DMS 273 (cell line): ENCODE measurements around the gene UEVLD.

Experiments
- DNase-seq: peaks from one replicate; lab custom pipeline; 2025; ENCODE audit not compliant: unreplicated experiment; lab: John Stamatoyannopoulos, UW

The UEVLD gene

DNA sequence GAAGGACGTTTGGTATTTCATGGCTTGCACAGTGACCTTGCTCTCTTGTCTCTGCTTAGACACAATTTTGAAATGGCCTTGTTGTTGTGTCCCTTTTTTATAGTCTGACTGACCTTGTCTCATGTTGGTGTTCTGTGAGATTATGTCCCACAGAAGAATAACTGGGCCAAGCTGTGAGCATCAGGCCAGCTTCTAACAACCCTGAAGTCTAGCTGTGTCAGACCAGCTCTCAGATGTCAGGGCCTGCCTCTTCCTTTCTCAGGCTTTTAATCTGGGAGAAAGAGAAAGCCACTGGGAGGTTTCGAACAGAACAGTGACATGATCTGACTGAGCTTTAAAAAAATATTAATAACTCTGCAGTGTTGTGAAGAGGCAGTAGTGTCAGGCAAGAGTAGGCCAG is 2.0 kb upstream of the UEVLD start:
- no peak for DNase-seq

DNA sequence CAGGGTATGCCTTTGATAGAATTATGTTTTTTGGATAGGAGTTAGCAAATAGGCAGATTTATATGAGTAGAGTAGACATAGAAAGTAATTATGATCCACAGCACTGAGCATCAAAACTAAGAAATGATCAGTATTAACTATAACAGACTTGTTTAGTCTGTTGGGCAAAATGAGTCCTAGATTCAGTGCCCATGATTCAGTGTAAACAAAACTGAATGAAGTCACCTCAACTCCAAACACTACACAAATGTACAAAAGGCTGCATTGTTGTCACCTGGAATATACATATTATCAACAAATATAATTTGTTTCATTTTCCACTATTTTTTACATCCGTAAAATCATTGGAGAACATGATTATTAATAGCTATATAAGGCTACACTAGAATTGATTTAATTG is 6.7 kb downstream of the UEVLD start:
- no peak for DNase-seq

DNA sequence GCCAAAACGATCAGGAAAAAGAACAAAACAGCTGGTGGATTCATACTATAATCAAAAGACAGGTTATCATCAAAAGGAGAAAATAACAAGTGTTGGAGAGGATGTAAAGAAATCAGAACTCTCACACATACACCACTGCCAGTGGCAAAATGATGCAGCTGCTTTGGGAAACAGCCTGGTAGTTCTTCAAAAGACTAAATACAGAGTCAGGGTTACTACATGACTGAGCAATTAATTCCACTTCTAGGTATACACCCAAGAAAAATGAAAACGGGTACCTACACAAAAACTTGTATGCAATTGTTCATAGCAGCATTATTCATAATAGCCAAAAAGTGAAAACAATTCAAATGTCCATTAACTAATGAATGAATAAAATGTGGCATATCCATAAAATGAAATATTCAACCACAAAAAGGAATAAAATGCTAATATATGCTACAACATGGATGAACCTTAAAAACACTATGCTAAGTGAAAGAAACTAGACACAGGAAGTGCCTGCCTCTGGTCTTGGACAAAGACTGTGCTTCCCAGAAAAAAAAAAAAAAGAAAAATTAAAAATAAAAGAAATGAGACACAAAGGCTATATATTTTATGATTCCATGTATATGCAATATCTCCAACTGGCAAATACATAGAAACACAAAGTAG is 8.3 kb downstream of the UEVLD start:
- DNase-seq, result no peak

DNA sequence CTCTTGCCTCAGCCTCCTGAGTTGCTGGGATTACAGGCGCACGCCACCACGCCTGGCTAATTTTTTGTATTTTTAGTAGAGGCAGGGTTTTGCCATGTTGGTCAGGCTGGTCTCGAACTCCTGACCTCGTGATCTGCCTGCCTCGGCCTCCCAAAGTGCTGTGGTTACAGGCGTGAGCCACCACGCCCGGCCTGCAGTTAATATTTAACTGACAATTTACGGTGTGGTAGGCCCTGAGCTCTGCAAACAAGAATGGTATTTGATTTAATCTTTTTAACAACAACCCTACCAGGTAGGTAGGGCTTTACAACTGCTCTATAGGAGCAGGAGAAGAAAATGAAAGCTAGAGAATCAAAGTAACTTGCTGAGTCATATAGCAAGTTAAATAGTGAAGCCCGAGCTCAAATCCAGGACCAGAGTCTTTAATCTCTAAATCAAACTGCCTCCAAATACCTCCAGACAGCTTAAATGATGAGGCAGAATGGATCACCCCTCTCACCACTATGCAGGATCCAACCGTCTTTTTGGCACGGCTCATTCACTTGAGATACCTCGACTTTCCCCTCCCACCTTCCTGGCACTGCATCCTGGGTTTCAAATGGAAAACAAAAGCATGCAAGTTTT is 9.4 kb downstream of the UEVLD start:
- no peak for DNase-seq

DNA sequence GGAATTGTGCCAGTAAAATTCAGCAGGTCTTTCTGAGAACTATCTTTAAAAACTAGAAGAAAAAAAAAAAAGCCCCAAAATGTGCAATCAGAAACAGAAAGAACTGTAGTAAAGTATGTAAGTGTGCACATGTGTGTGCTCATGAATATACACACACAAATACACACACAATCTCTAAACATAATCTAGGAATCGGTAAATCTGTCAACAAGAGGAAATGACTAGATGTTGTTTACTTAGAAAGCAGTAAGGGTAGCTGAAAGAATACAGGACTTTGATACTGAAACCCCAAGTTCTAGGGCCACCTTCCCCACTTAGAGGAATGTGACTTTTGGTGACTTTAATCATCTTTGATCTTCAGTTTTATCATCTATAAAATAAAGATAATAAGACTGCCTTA is 13.2 kb downstream of the UEVLD start:
- DNase-seq, result no peak

DNA sequence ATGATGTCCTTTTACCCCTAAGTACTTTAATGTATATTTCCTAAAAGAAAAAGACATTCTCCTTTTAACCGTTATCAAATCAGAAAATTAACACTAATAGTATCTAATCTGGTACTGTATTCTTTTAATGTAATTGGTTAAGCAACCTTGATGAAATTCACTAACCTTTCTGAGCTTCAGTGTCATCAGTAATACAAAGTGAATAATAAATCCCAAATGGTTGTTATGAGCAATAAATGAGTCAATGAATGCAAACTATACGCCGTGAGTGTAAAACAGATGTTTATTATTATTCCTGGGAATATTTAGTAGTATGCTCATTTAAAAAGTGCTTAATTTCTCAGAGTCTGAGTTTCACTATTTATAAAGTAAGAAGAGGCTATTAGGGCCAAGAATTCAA is 21.5 kb downstream of the UEVLD start:
- DNase-seq, result no peak

DNA sequence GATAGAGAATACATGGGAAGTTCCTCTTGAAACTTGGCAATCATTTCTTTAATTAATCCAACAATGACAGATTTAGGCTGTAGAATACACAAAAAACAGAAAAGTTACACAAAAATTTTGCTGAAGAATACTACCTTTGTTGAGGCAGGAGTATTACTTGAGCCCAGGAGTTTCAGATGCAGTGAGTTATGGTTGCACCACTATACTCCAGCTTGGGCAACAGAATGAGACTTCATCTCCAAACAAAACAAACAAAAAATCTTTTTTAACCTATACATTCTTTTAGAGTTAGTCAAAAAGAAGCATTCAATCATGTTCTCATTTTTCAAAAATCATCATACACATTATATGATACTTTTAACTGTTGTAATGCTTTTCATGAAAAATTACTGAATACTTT is 22.1 kb downstream of the UEVLD start:
- DNase-seq, result no peak

DNA sequence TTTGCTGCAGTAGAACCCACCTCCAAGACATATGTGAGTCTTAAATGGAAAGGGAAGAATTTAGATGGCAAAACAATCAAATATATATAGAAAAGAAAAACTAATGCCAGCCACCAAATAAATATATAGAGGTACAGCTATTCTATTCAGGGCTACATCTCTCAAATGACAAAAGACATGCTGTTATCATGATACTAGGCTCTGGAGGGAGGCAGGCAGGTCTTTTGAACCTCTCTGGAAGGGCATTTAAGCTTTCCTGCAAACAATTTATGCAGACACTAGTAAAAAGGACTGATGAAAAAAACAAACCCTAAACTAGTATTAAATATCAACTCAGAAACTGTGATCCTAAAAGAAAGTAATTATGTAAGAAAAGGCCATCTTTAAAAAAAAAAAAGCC is 24.4 kb downstream of the UEVLD start:
- no peak for DNase-seq

DNA sequence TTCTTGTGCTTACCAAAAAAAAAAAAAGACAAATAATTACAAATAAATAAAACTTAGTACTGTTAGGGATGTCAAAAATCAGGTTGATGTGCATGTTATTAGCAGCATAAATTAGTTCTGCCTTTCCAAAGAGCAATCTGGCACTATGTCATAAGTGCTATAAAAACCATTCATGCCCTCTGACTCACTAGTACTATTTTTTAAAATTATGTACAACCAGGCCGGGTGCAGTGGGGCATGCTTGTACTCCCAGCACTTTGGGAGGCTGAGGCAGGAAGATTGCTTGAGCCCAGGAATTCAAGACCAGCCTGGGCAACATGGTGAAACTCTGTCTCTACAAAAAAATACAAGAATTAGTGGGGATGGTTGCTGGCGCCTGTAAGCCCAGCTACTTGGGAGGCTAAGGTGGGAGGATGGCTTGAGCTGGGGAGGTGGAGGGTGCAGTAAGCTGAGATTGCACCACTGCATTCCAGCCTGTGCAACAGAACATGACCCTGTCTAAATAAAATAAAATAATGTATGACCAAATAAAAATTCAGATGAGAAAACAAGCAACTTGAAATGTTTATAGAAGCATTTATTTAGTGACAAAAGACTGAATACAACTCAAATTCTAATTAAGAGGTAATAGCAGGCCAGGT is 25.3 kb downstream of the UEVLD start:
- no peak for DNase-seq

DNA sequence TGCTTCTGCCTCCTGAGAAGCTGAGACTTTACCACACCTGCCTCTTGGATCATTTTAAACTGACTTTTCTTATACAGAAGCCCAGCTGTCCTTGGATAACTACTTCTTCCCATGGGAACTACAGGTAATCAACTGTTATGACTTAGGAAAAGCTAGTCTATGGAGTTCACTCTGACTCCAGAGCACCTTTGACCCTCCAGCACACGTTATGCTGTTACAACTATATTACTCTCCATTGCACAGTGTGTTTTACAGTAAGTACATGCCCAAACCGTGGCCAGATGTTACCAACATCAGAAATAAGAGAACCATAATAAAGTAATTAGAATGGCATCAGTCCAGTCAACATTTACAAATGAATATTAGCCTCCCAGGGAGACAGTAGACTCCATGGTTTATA is 40.5 kb downstream of the UEVLD start:
- no peak for DNase-seq

DNA sequence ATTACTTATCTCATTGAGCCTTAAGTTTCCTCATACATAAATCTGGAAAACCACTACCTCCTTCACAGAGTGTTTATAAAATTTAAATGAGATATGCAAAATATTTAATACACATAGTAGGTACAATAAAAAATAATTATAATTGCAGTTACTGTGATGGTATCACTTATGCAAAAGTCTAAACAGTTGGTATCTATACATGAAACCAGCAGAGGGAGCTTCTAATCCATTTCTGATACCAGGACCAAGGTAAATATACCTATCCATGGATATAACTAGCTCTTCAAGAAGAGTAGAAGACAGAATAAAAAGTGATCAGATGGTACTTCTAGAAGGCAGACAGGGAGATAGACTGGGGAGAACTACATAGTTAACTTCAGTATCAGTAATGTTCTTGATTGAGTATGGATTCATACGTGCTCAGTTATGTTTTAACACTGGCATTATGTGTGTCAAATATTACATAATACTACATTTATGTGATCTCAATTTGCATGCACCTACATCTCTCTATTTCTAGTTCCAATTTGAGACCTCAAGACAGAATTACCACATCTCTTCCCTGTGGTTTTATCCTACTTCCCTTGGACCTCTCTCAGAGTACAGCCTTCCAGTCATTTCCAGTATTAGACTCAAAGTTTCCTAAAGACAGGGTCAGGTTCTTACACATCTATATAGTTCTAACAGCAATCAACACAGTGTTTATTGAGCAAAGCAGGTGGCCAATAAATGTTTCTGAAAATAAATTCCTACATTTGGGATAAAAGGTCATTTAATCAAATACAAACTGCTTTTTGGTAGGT is 48.1 kb downstream of the UEVLD start:
- DNase-seq, result peak; percentile 37

DNA sequence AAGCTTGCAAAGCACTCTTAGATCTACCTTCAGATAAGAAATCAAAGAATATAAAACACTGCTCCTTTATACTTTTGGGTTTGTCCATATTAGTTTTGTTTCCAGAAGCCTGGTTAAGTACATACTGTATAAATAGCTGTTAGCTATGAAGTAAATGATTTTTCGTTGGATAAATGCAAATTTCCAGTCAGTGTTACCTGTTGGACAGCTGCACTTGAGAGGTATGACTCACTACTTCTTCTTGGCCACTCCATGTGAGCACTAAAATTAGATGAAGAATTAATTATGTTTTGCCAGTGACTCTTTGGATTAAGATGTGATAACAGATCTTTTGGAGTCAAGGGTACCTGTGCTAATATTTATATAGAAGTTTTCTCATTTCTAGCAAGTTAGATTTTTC is 52.3 kb downstream of the UEVLD start:
- no peak for DNase-seq

DNA sequence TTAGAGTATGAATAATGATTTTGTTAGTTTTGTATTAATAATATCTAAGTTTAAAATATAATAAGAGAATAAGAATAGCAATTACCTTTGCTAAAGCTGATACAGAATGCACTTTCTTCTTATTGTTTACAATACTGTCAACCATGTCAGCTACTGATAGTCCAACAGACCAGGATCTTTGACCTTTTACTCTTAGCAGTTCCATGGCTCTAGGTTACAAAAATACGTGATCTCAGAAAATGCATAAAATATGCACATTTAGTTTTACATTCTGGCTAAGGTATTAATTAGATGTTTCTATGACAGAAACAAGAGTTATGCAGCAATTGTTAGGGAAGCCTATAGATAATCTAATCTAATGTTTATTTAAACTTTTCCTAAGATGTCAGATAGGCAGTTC is 54.3 kb downstream of the UEVLD start:
- no peak for DNase-seq

DNA sequence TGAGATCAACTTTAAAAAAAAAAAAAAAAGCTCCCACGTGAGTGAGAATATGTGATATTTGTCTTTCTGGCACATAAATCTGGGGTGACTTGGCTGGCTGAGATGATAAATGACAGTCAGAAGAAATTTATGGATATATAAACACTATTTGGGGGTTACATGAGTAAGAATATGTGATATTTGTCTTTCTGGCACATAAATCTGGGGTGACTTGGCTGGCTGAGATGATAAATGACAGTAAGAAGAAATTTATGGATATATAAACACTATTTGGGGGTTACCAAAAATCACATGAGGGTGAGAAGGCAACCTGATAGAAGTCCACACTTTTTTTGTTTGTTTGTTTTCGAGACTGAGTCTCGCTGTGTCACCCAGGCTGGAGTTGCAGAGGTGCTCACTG is 55.2 kb downstream of the UEVLD start:
- no peak for DNase-seq

DNA sequence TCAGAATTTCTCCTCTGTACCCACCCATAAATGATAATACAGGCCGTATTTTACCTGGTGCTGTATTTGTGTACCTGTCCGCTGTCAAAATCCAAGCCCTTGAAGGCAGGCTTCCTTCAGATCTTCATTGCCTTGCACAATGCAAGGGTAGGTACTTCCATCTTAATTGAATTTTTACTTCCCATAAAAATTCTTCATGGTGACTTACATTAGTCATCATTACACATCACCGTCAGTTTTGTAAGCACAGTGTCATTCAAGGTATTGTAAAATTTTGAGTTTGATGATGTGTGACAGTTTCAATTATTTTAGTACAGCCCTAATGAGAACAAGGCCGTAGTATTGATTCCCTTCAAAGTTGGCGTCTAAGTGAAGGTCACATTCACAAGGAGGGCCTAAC is 61.0 kb downstream of the UEVLD start:
- DNase-seq, result peak; percentile 20

DNA sequence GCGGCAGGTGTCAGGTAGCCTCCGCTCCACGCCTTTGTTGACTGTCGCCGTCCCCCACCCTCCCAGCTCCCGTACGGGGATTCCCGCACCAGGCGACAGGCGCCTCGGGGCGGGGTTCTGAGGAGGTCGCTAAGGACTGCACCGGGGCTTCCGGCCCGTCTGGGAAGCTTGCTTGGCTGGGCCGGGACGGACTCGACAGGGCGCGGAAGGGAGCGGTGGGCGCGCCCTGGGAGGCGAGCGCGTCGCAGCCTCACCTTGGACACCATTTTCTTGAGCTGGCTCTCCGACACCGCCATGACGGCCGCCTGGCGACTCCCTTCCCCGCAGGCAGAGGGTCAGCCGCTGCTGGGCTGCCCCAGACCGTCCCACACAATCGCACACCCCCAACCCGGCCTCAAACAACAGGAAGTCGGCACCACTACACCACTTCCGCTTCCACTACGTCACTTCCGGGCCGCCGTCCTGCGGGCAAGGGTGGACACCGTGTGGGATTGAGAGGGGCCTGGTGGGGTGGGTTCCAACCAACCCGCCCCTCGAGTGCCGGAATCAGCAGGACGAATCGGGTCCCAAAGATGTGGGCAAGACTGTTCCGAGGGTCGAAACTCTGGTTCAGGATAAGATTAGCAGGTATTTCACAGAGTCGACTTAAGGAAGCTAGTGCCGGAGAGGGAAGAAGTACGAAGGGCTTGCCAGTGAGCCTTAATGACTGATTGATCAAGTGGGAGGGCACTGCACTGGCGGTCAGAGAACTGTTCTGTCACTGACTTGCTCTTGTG is 61.8 kb downstream of the UEVLD start, which contains the start of gene TSG101:
TSS of gene TSG101 (minus strand) at position 422 of the 776 bp plus-strand sequence. CDS start at position 296, 126 bp downstream.
- peak; percentile 91 for DNase-seq

DNA sequence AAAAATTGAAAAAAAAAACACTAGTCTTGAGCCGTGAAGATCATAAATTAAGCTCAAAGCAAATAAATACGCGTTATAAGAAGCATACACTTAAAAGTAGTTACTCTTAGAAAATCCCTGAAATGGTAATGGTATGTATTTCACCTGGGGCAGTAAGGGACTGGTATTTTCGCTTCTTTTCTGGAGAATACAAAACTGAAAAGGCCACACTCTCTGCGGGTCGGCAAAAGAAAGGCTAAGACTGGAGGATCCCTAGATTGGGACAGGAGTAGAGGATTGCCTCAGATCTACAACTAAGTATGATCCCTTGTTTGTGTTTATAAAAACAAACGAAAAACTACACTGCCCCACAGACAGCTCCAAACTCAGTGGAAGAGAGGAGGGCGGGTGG is 62.4 kb downstream of the UEVLD start:
- DNase-seq, result no peak

DNA sequence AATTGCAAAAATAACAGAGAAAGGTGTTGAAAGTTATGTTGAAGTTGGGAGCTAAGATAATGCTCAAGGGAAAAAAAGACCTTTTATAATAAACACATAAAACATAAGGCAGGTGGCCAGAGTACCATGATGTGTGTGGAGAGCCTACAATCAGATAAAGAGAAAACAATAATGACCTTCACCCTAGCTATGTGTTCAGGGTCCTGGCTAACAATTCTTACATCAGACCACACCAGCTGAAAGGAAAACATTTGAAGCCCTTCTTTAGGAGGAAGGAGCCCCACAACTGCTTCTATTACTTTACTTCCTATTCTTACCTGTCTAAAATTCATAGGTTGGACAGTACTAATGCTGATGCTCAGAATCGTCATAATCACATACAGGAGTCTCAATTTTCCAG is 64.3 kb downstream of the UEVLD start:
- no peak for DNase-seq

DNA sequence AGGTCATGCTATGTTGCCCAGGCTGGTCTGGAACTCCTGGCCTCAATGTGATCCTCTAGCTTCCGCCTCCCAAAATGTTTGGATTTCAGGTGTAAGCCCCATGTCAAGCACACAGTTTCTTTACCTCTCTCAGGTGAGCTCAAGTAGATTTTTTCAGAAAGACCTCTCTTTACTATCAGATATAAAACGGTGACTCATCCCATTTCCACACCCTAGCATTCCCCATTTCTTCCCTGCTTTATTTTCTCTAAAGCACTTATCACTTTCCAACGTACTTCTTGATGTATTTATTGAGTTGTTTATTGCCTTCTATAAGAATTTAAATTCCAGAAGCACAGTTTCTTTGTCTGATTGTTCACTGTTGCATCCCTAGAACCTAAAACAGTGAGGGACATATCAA is 65.5 kb downstream of the UEVLD start:
- DNase-seq, result no peak

DNA sequence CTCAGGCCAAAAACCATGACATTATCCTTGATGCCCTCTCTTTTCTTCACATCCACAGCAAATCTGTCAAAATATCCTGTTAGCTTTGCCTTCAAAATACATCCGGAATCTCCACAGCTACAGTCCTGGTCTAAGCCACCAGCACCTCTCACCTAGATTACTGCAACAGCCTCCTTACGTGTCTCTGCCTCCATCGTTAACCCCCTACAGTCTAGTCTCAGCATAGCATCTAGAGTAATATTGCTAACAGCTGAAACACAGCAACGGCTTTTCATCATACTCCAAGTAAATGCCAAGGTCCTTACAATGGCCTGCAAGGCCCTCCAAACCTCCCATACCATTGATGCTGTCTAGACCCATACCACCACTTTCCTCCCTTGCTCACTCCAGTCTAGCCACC is 66.1 kb downstream of the UEVLD start:
- peak; percentile 3 for DNase-seq

DNA sequence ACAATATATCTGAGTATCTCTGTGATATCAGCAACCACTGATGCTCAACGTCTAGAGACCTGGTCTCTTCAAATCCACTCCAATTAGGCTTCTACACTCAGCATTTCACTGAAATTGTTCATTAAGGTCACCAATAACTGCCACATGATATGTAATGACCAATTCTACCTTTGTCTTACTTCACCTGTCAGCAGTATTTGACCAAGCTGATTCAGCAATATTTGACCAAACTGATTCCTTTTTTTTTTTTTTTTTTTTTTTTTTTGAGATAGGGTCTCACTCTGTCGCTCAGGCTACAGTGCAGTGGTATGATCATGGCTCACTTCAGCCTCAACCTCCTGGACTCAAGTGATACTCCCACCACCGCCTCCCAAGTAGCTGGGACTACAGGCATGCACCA is 67.4 kb downstream of the UEVLD start:
- no peak for DNase-seq
